ENCODE measurements around the gene GPR137C. TPM values are rescaled to one million over a fixed set of nuclear protein-coding genes. Genes with fewer than 3 reads are reported as not detected.

GPR137C gene
- total RNA-seq, 2 experiments from 2014 or later: 0.30 to 0.88 TPM

DNA sequence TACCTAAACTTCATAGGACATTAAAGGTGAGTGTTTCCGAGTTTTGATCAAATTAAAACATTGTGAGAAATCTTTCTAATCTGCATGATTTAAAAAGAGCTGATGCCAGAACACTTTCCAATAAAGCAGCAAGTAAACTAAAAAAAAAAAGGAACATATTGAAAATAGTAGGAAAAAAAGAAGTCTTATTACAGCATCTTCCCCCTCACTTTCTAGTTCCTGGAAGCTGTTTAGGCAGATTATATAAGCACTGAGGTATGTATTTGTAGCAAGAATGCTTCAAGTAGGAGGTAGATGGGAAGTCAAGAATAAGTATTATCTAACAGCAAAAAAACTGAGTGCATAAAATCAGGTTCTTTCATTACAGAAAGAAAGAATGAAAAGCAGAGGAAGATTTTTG, 96.9 kb downstream of the GPR137C start:
- Mint-ChIP-seq H3K27me3 (no peaks in the 10 kb centered on the region), H3K4me3 (no peak overlapping the region), H3K27ac (no peak overlapping the region), H3K9me3 (no peaks in the 10 kb centered on the region), H3K4me1 (peaks cover 1% of the 10 kb centered on the region), H3K36me3 (ENCODE audit: low read depth) (peaks cover 66% of the 10 kb centered on the region)
- DNase-seq: no peak
- ChIA-PET POLR2A (no interaction called here), CTCF (no interaction called here)

DNA sequence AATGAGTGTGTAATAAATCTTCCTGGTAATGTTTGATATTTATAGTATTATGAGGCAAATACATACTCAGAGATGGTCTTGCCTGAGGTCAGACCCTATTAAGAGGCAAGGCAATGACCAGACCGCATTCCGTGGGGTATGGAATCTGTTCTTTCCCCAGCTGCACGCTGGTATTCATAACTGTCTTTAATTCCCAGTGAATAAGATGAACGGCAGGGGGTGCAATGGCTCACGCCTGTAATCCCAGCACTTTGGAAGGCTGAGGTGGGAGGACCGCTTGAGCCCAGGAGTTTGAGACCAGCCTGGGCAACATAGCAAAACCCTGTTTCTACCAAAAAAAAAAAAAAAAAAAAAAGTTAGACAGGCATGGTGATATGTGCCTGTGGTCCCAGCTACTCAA, 98.1 kb downstream of the GPR137C start:
- H3K9me3 Mint-ChIP-seq: no peaks in the 10 kb centered on the region
- POLR2A ChIA-PET: interaction anchor here (0.7 kb wide), 1 partner anchor 11 kb away, joined by 3 read pairs; no protein-coding TSS in a partner anchor

DNA sequence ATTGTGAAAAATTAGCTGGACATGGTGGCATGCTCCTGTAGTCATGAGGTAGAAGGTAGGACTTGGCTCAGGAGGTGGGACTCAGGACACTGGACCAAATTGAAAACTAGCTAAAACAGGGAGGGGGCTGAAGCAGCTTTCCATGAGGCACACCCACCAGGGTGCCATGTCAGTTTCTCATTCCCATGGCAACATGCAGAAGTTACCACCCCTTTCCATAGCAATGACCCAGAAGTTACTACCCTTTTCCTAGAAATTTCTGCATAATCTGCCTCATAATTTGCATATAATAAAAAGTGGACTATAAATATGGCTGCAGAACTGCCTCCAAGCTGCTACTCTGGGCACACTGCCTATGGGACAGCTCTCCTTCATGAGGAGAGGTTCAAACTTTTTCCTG, 104.3 kb downstream of the GPR137C start:
- Mint-ChIP-seq H3K9me3 (no peaks in the 10 kb centered on the region), H3K36me3 (ENCODE audit: low read depth) (peaks cover 63% of the 10 kb centered on the region), H3K27ac (no peak overlapping the region), H3K27me3 (no peaks in the 10 kb centered on the region), H3K4me1 (peaks cover 7% of the 10 kb centered on the region), H3K4me3 (no peak overlapping the region)
- no peak for DNase-seq
- POLR2A ChIA-PET: no interaction called here
- CTCF ChIA-PET: interaction anchor here (1.0 kb wide), 1 partner anchor 124 kb away, joined by 3 read pairs; no protein-coding TSS in a partner anchor

More for the DNA sequence above, 98.1 kb downstream of the GPR137C start:
- H3K36me3 Mint-ChIP-seq (ENCODE audit: low read depth): peaks cover 66% of the 10 kb centered on the region
- H3K27ac Mint-ChIP-seq: no peak overlapping the region
- CTCF ChIA-PET: no interaction called here
- DNase-seq: no peak
- peaks cover 3% of the 10 kb centered on the region for H3K4me1 Mint-ChIP-seq
- H3K4me3 Mint-ChIP-seq: no peak overlapping the region
- no peaks in the 10 kb centered on the region for H3K27me3 Mint-ChIP-seq

DNA sequence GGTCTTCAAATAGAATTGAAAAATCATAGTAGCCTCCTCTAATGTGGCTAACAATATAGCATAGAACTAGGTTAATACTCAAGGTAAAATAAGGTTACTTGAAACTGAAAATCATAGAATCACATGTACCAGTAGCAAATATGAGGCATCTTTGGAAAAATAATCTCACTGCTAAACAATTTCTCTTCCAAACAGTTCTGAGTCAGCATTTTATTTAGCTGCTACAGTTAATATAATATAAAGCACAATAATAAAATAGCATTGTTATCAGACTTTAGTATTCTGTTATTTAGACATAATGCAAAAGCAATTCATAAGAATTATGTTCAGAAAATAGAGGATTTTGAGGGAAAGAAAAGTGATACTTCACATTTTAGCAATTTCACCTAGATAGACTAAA, 107.7 kb downstream of the GPR137C start:
- ChIA-PET CTCF (no interaction called here), POLR2A (no interaction called here)
- peaks cover 52% of the 10 kb centered on the region for H3K36me3 Mint-ChIP-seq (ENCODE audit: low read depth)
- no peaks in the 10 kb centered on the region for H3K9me3 Mint-ChIP-seq
- H3K27me3 Mint-ChIP-seq: no peaks in the 10 kb centered on the region
- H3K27ac Mint-ChIP-seq: no peak overlapping the region
- H3K4me1 Mint-ChIP-seq: peaks cover 7% of the 10 kb centered on the region
- no peak for DNase-seq
- no peak overlapping the region for H3K4me3 Mint-ChIP-seq

DNA sequence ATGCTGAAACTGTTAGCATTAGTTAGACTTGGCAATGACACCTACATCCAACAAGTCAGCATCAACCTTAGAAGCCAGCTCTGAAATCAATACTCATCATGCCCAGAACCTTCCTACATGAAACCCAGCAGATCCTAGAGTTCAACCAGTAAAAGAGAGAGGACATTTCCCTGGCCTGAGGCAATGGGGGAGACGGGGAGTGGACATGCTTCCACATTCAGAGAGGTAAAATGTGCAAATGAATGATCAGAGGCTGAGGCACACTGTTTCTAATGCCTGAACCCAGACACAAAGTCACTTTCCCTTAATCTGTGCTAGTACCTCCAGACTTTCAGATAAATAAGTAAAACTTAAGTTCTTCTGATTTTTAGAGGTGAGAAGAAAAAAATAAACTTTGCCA, 108.2 kb downstream of the GPR137C start:
- POLR2A ChIA-PET: no interaction called here
- Mint-ChIP-seq H3K9me3 (no peaks in the 10 kb centered on the region), H3K27me3 (no peaks in the 10 kb centered on the region), H3K4me3 (no peak overlapping the region), H3K27ac (no peak overlapping the region), H3K4me1 (peaks cover 5% of the 10 kb centered on the region), H3K36me3 (ENCODE audit: low read depth) (peaks cover 54% of the 10 kb centered on the region)
- DNase-seq: no peak
- CTCF ChIA-PET: no interaction called here

DNA sequence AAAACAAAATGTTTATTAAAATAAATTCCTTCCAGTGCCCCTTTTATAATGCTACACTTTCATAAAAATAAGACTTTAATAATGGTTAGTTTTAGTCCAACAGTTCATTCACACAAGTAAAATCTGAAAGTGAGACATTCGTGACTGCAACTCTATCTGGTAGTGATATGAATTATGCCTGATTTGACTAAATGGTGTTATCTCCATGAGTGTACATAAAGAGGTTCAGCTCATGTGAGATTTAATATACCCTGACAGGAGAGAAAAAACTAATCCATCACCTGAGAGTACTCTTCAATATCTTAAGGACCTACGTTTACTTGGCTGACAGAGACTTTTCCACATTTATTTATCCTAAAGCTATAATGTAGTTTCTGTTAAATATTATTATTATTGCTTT, 108.7 kb downstream of the GPR137C start:
- H3K9me3 Mint-ChIP-seq: no peaks in the 10 kb centered on the region
- CTCF ChIA-PET: no interaction called here
- H3K36me3 Mint-ChIP-seq (ENCODE audit: low read depth): peaks cover 57% of the 10 kb centered on the region
- peaks cover 5% of the 10 kb centered on the region for H3K4me1 Mint-ChIP-seq
- DNase-seq: no peak
- no peaks in the 10 kb centered on the region for H3K27me3 Mint-ChIP-seq
- H3K4me3 Mint-ChIP-seq: no peak overlapping the region
- POLR2A ChIA-PET: no interaction called here
- H3K27ac Mint-ChIP-seq: no peak overlapping the region

DNA sequence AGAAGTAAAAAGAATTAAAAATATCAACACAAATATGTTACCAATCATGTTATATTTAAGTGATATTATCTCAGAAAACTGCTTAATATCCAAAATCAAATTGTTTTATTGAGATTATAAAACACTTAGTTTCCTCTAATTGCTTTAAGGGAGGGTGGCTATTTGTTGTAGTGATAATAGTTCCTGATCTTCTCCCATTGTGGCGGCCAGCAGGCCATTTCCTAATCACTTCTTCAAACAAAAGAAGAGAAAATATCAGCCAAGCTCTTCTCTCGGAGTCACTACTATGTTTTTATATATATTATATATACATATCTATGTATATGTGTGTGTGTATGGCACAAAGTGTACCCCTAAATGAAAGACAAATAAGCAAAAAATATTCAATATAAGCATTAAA, 111.2 kb downstream of the GPR137C start:
- peaks cover 48% of the 10 kb centered on the region for H3K36me3 Mint-ChIP-seq (ENCODE audit: low read depth)
- H3K27me3 Mint-ChIP-seq: no peaks in the 10 kb centered on the region
- ChIA-PET CTCF (no interaction called here), POLR2A (no interaction called here)
- no peak overlapping the region for H3K27ac Mint-ChIP-seq
- no peak for DNase-seq
- no peaks in the 10 kb centered on the region for H3K9me3 Mint-ChIP-seq
- peaks cover 5% of the 10 kb centered on the region for H3K4me1 Mint-ChIP-seq
- H3K4me3 Mint-ChIP-seq: no peak overlapping the region

DNA sequence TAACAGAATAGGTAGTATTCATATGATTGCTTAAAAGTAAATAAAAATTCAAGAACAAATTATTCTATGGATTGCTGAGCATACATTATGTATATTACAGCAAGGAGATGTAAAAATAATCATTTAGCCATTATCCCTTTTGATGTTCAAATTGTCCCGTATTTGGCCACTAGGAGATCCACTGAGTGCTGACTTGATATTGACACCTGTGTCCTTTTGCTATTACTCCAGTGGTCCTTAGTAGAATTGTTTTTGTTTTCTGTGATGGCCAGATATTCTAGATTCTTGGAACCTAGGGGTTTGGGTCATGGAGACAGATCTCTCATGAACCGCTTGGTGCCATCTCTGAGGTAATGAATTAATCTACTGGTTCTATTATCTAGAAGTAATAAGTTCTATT, 126.0 kb downstream of the GPR137C start:
- ChIA-PET POLR2A (interaction anchor here (0.6 to 1.8 kb wide), 3 partner anchors 13 to 689 kb away, joined by 3 to 5 read pairs (median 4); partner anchors contain the start of genes RTRAF and STYX), CTCF (no interaction called here)
- H3K27ac Mint-ChIP-seq: no peak overlapping the region

DNA sequence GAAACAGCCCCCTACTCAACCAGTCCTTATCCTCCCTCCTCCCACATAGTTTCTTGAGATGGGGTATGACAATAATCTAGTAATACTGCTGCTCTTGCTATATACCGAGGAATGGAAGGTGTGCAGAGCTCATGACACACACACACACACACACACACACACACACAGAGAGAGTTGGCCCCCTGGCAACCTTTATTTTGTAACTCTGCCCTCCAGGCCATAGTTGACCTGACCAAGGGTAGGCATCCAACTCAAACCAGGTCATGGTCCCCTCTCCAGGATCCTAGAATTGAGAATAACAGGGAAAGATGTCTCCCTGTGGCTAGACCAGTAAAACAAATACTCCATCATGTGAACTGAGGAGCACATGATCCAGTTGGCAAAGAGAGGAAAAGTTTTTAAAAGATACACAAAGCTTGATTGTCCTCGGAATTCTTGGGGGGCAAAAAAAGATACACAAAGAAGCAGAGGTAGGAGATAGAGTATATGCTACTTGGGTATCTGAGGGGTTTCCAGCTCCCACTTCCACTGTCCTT, 131.4 kb downstream of the GPR137C start:
- no peak overlapping the region for H3K27ac Mint-ChIP-seq
- H3K36me3 Mint-ChIP-seq (ENCODE audit: low read depth): peaks cover 37% of the 10 kb centered on the region
- H3K4me1 Mint-ChIP-seq: peaks cover 49% of the 10 kb centered on the region
- H3K27me3 Mint-ChIP-seq: no peaks in the 10 kb centered on the region
- ChIA-PET POLR2A (interaction anchor here (0.9 to 1.6 kb wide), 2 partner anchors 12 to 46 kb away, joined by 3 read pairs; partner anchors contain the start of gene STYX), CTCF (no interaction called here)
- H3K4me3 Mint-ChIP-seq: no peak overlapping the region
- no peaks in the 10 kb centered on the region for H3K9me3 Mint-ChIP-seq
- DNase-seq: no peak

More for the DNA sequence above, 126.0 kb downstream of the GPR137C start:
- H3K36me3 Mint-ChIP-seq (ENCODE audit: low read depth): peaks cover 54% of the 10 kb centered on the region
- H3K4me3 Mint-ChIP-seq: no peak overlapping the region
- no peak for DNase-seq
- H3K4me1 Mint-ChIP-seq: peaks cover 5% of the 10 kb centered on the region
- H3K27me3 Mint-ChIP-seq: no peaks in the 10 kb centered on the region
- H3K9me3 Mint-ChIP-seq: no peaks in the 10 kb centered on the region

DNA sequence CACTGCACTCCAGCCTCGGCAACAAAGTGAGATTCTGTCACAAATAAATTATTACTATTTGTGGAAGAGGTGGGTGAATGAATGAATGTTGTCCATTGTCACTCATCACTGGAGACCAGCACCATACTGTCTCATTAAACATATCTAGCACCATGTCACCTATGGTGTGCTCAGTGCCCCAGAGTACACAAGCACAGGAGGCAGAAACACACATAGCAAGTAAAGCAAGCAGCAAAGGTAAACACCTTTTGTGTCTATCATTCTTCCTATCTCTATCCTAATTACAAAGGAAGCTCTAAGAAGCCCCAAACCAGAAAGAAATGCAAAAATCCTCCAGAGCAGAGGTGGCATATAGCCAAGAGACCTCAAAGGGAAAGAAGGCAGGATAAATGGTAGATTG, 133.5 kb downstream of the GPR137C start:
- peaks cover 66% of the 10 kb centered on the region for H3K4me1 Mint-ChIP-seq
- POLR2A ChIA-PET: interaction anchor here (1.2 kb wide), 1 partner anchor 10 kb away, joined by 6 read pairs; the partner anchor contains the start of gene ERO1A
- no peak overlapping the region for H3K4me3 Mint-ChIP-seq
- no peaks in the 10 kb centered on the region for H3K27me3 Mint-ChIP-seq
- no peaks in the 10 kb centered on the region for H3K9me3 Mint-ChIP-seq
- no peak for DNase-seq
- no peak overlapping the region for H3K27ac Mint-ChIP-seq
- CTCF ChIA-PET: no interaction called here
- peaks cover 43% of the 10 kb centered on the region for H3K36me3 Mint-ChIP-seq (ENCODE audit: low read depth)

Other genes with a start within 250 kb of the GPR137C start
- 100 to 1,000 TPM; 108 to 112 TPM for gene PTGER2, start 238.5 kb upstream of the GPR137C start, total RNA-seq
- gene TXNDC16, start 331 bp upstream of the GPR137C start, total RNA-seq: 1 to 10 TPM; 8.8 to 9.4 TPM
- 100 to 1,000 TPM; 256 to 270 TPM for gene ERO1A, start 142.7 kb downstream of the GPR137C start, total RNA-seq
- gene PSMC6, start 154.4 kb downstream of the GPR137C start, total RNA-seq: 10 to 100 TPM; 78.3 to 80.8 TPM
- gene STYX, start 177.3 kb downstream of the GPR137C start, total RNA-seq: 10 to 100 TPM; 21.0 to 25.1 TPM
- gene GNPNAT1, start 238.8 kb downstream of the GPR137C start, total RNA-seq: 10 to 100 TPM; 10.1 to 13.2 TPM